Endothelial cell (in vitro differentiated cells): ENCODE measurements around the gene STX12. TPM values are rescaled to one million over a fixed set of nuclear protein-coding genes. Genes with fewer than 3 reads are reported as not detected.
"Not testable (repeated sequence)": the region's sequence is repeated elsewhere in the genome, so short reads cannot be mapped to it uniquely, and the experiment has no call there.

ENCODE experiments used
- DNase-seq: peaks from one replicate; pipeline ENCODE4 v3.0.0; 2021; ENCODE audit warnings: low spot score
- H3K27ac Mint-ChIP-seq: one replicate; pipeline ENCODE4 v1.8.0; 2021; ENCODE audit warnings: mixed read lengths, inconsistent platforms; ENCODE audit not compliant: unreplicated experiment
- H3K27me3 Mint-ChIP-seq: one replicate; pipeline ENCODE4 v1.8.0; 2021; ENCODE audit warnings: mild to moderate bottlenecking, moderate library complexity, mixed read lengths, inconsistent platforms; ENCODE audit not compliant: unreplicated experiment
- H3K36me3 Mint-ChIP-seq: one replicate; pipeline ENCODE4 v1.8.0; 2021; ENCODE audit warnings: mild to moderate bottlenecking, low read depth, mixed read lengths, inconsistent platforms; ENCODE audit not compliant: unreplicated experiment
- H3K4me1 Mint-ChIP-seq: one replicate; pipeline ENCODE4 v1.8.0; 2021; ENCODE audit warnings: mild to moderate bottlenecking, mixed read lengths, inconsistent platforms; ENCODE audit not compliant: unreplicated experiment
- H3K4me3 Mint-ChIP-seq: one replicate; pipeline ENCODE4 v1.8.0; 2021; ENCODE audit warnings: mild to moderate bottlenecking, mixed read lengths, inconsistent platforms; ENCODE audit not compliant: unreplicated experiment
- H3K9me3 Mint-ChIP-seq: one replicate; pipeline ENCODE4 v1.8.0; 2021; ENCODE audit warnings: mixed read lengths, inconsistent platforms; ENCODE audit not compliant: unreplicated experiment
- CTCF ChIP-seq: fragments of 200-600 bp; sonication (generic); IDR thresholded peaks from one replicate; pipeline ENCODE4 v1.5.0; 2021; ENCODE audit warnings: antibody characterized with exemption; ENCODE audit not compliant: unreplicated experiment
- total RNA-seq: library from RNA; stranded (reverse); fragmentation: NEBNext Ultra II Directional; extraction: Animal tissue kit (Norgen Biotek cat#: 25700); gene quantifications from one replicate; pipeline ENCODE4 v1.2.1, GENCODE V29; 2021; ENCODE audit not compliant: unreplicated experiment

STX12 gene
- total RNA-seq, 1 donor from 2014 or later: 52.4 TPM

DNA sequence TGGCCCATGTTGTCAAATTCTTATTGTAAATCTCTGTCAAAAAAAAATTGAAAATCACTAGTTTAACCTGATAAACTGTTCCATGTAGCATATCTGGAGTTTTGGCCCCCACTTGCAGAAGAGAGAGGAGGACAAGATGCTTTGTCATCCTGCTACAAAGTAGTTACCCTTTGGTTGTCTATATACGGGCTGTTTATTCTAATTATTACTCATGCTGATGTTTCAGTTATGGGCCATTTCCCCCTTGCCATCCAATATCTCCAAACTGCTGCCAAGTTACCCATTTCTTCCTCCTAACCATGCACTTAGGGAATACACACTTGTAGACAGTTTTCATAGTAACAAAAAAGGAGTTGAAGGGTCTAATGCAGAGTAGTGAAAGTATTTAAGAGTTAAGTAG lies 22.6 kb downstream of the STX12 start:
- DNase-seq: no peak
- Mint-ChIP-seq H3K27me3 (no peaks in the 10 kb centered on the region), H3K4me3 (no peak overlapping the region), H3K36me3 (peaks cover 34% of the 10 kb centered on the region), H3K4me1 (no peaks in the 10 kb centered on the region), H3K9me3 (no peaks in the 10 kb centered on the region), H3K27ac (no peak overlapping the region)
- TF ChIP-seq CTCF: no peak

DNA sequence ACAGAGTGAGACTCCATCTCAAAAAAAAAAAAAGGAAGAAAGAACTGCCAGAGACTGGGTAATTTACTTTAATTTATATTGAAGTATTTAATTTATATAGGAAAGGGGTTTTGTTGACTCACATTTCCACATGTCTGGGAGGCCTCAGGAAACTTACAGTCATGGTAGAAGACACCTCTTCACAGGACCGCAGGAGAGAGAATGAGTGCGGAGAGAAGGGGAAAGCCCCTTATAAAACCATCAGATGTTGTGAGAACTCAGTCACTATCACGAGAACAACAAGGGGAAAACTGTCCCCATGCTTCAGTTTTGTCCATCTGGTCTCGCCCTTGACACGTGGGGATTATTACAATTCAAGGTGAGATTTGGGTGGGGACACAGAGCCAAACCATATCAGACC lies 31.8 kb downstream of the STX12 start:
- H3K4me3 Mint-ChIP-seq: no peak overlapping the region
- no peak overlapping the region for H3K27ac Mint-ChIP-seq
- no peak for DNase-seq
- no peaks in the 10 kb centered on the region for H3K27me3 Mint-ChIP-seq
- H3K9me3 Mint-ChIP-seq: no peaks in the 10 kb centered on the region
- TF ChIP-seq CTCF: no peak
- peaks cover 21% of the 10 kb centered on the region for H3K36me3 Mint-ChIP-seq
- no peaks in the 10 kb centered on the region for H3K4me1 Mint-ChIP-seq

GRCh38 chr1:27806758-27807157 lies 33.7 kb downstream of the STX12 start:
- no peak overlapping the region for H3K27ac Mint-ChIP-seq

GRCh38 chr1:27807385-27807784 lies 34.4 kb downstream of the STX12 start:
- no peak for DNase-seq
- Mint-ChIP-seq H3K27me3 (no peaks in the 10 kb centered on the region), H3K9me3 (no peaks in the 10 kb centered on the region), H3K4me3 (no peak overlapping the region), H3K4me1 (no peaks in the 10 kb centered on the region), H3K27ac (no peak overlapping the region), H3K36me3 (peaks cover 17% of the 10 kb centered on the region)
- TF ChIP-seq CTCF: no peak

More at GRCh38 chr1:27806758-27807157, 33.7 kb downstream of the STX12 start:
- Mint-ChIP-seq H3K36me3 (peaks cover 18% of the 10 kb centered on the region), H3K9me3 (no peaks in the 10 kb centered on the region), H3K4me3 (no peak overlapping the region), H3K4me1 (no peaks in the 10 kb centered on the region), H3K27me3 (no peaks in the 10 kb centered on the region)
- no peak for TF ChIP-seq CTCF
- no peak for DNase-seq

DNA sequence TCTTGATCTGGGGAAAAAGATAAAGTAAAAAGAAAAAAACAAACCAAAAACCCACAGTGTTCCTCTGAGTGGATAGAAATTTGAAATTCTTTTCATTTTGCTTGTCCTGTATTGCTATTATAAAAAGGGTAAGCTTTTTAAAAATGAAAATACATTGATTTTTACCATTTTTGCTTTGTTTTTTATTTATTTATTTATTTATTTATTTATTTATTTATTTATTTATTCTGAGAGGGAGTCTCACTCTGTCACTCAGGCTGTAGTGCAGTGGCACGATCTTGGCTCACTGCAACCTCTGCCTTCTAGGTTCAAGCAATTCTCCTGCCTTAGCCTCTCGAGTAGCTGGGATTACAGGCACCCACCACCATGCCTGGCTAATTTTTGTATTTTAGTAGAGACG lies 35.1 kb downstream of the STX12 start:
- H3K36me3 Mint-ChIP-seq: peaks cover 17% of the 10 kb centered on the region
- not testable (repeated sequence) for H3K27ac Mint-ChIP-seq, H3K27me3 Mint-ChIP-seq, H3K4me3 Mint-ChIP-seq, H3K9me3 Mint-ChIP-seq, H3K4me1 Mint-ChIP-seq, DNase-seq

GRCh38 chr1:27809883-27810282 lies 36.9 kb downstream of the STX12 start:
- TF ChIP-seq CTCF: no peak
- no peaks in the 10 kb centered on the region for H3K9me3 Mint-ChIP-seq
- peaks cover 12% of the 10 kb centered on the region for H3K36me3 Mint-ChIP-seq
- no peak for DNase-seq
- no peak overlapping the region for H3K4me3 Mint-ChIP-seq
- H3K4me1 Mint-ChIP-seq: no peaks in the 10 kb centered on the region
- H3K27me3 Mint-ChIP-seq: no peaks in the 10 kb centered on the region
- H3K27ac Mint-ChIP-seq: no peak overlapping the region
